Thoracic aorta (tissue), 2 donors: Measurements from ENCODE around the gene BRD9. TPM values are rescaled to one million over a fixed set of nuclear protein-coding genes. Genes with fewer than 3 reads are reported as not detected.
"Not testable (repeated sequence)": the region's sequence is repeated elsewhere in the genome, so short reads cannot be mapped to it uniquely, and the experiment has no call there.

Experiments used
- ATAC-seq: fragments of 150-250 bp; one replicate; pipeline ENCODE4 v1.8.0; 2017; ENCODE audit warnings: low read depth; ENCODE audit not compliant: insufficient number of reproducible peaks, low FRiP score
- DNase-seq: peaks from one replicate; pipeline ENCODE4 v3.0.0-alpha.2; 2020; ENCODE audit warnings: low spot score
- H3K27ac ChIP-seq, 2 donors: fragments of 200-600 bp; sonication (generic); 1 replicate in 1 of 2; 2 replicates in 1 of 2; pipeline ENCODE4 v1.5.1; 2016; ENCODE audit warnings: mild to moderate bottlenecking in 2 of 2, moderate library complexity in 2 of 2
- H3K27me3 ChIP-seq: fragments of 200-600 bp; sonication (generic); replicated peaks from 2 replicates; pipeline ENCODE4 v1.6.0; 2016; ENCODE audit warnings: mild to moderate bottlenecking; ENCODE audit not compliant: insufficient read depth
- H3K36me3 ChIP-seq: fragments of 200-600 bp; sonication (generic); one replicate; pipeline ENCODE4 v1.5.1; 2016
- H3K4me1 ChIP-seq, 2 donors: fragments of 200-600 bp; sonication (generic); 1 replicate in 1 of 2; 2 replicates in 1 of 2; pipeline versions ENCODE4 v1.5.1 to v1.6.0; 2016; ENCODE audit warnings: low read depth in 2 of 2, mild to moderate bottlenecking in 1 of 2; ENCODE audit not compliant: control insufficient read depth in 1 of 2
- H3K4me3 ChIP-seq: fragments of 200-600 bp; sonication (generic); 2 replicates; pipeline ENCODE4 v1.5.1; 2016; ENCODE audit warnings: mild to moderate bottlenecking
- H3K9me3 ChIP-seq: fragments of 200-600 bp; sonication (generic); 2 replicates; pipeline ENCODE4 v1.5.1; 2016
- CTCF ChIP-seq: fragments of 200-600 bp; sonication (generic); IDR thresholded peaks from one replicate; pipeline ENCODE4 v1.5.1; 2019; ENCODE audit warnings: antibody characterized with exemption
- total RNA-seq, 2 donors: library from RNA; depleted of rRNA; stranded (reverse); fragments of >200 nt; gene quantifications; one replicate each; pipeline versions ENCODE4 v1.1.0 to v1.2.3, GENCODE V29; 2016

The BRD9 gene
- total RNA-seq, 2 donors from 2014 or later: 30.7 to 54.5 TPM

- no peak overlapping the region for H3K27ac ChIP-seq
- H3K9me3 ChIP-seq: no peaks in the 10 kb centered on the region
- H3K4me3 ChIP-seq: no peak overlapping the region
- no peaks in the 10 kb centered on the region for H3K27me3 ChIP-seq
- no peak for TF ChIP-seq CTCF
- H3K36me3 ChIP-seq: no peaks in the 10 kb centered on the region
- no peaks in the 10 kb centered on the region for H3K4me1 ChIP-seq
- no peak for DNase-seq
- ATAC-seq: no peak
Measured at GRCh38 chr5:849651-850301, 42.8 kb downstream of the BRD9 start.

GRCh38 chr5:848671-849111, 43.9 kb downstream of the BRD9 start:
- no peaks in the 10 kb centered on the region for H3K36me3 ChIP-seq
- ATAC-seq: no peak
- H3K4me1 ChIP-seq: no peaks in the 10 kb centered on the region
- no peak for DNase-seq
- no peaks in the 10 kb centered on the region for H3K9me3 ChIP-seq
- no peak for TF ChIP-seq CTCF
- H3K4me3 ChIP-seq: no peak overlapping the region
- H3K27me3 ChIP-seq: no peaks in the 10 kb centered on the region
- H3K27ac ChIP-seq: no peak overlapping the region

- H3K27me3 ChIP-seq, H3K4me1 ChIP-seq, H3K9me3 ChIP-seq, H3K36me3 ChIP-seq, H3K27ac ChIP-seq, DNase-seq, H3K4me3 ChIP-seq, ATAC-seq: not testable (repeated sequence)
Measured at GRCh38 chr5:847736-848135, 44.9 kb downstream of the BRD9 start.

DNA sequence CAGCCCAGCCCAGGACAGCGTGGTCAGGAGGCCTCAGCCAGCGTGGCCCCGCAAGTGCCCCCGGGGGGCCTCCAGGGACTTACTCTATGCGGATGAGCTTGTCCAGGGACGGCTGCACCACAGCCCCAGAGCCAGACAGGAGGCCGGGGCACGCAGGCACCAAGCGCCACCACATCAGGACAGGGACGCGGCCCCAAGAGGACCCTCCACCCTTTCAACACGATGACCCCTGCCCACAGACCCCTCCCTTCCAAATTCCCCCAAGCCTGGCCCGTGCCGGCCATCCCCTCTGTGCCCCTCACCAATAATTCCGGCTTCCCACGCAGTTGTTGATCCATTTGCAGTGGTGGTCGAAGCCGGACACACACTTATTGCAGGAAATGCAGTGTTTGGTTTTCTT, 45.4 kb downstream of the BRD9 start:
- DNase-seq, ATAC-seq, H3K9me3 ChIP-seq, H3K4me3 ChIP-seq, H3K4me1 ChIP-seq, H3K36me3 ChIP-seq, H3K27me3 ChIP-seq, H3K27ac ChIP-seq: not testable (repeated sequence)

GRCh38 chr5:846602-847091, 46.0 kb downstream of the BRD9 start:
- H3K4me1 ChIP-seq, H3K9me3 ChIP-seq, ATAC-seq, H3K27ac ChIP-seq, DNase-seq, H3K27me3 ChIP-seq, H3K4me3 ChIP-seq, H3K36me3 ChIP-seq: not testable (repeated sequence)

DNA sequence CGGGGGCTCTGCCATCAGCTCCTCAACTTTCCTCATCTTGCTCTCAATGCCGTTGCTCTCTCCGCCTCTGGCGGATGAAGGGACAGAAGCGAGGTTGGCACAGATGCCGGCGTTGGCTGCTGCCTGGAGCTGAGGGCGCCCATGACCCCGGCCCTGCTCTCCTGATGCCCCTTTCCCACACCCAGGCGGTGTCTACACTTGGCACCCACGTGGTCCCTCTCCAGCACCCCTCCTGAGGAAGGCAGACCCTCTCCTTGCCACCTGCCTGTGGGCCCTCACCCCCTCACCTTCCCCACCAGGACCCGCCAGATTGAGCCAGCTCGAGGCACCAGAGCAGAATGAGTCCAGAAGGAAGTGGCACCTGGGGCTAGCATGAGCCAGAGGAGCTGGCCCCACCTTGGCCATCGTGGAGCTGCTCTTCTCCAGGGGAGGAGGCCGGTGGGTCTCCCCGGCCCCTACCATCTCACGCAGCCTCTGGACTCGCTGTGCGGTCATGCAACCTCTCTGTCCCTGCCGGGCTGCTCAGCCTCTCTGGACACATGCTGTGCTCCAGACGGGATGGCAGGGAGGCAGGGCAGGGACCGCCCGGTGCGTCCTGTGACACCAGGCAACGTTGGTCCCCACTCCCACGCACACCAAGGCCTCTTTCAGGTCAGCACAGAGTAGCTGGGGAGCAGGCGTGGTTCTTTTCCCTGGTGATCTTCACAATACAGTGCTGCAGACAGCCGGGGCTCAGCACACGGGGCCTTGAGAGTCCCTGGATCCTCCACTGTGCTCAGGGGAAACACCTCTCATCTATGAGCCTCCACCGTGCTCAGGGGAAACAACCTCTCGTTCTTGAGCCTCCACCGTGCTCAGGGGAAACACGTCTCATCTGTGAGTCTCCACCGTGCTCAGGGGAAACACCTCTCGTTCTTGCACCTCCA, 46.7 kb downstream of the BRD9 start:
- H3K36me3 ChIP-seq, ATAC-seq, H3K9me3 ChIP-seq, H3K4me3 ChIP-seq, DNase-seq, H3K27ac ChIP-seq, H3K4me1 ChIP-seq, H3K27me3 ChIP-seq: not testable (repeated sequence)

- H3K9me3 ChIP-seq, ATAC-seq, H3K4me3 ChIP-seq, H3K4me1 ChIP-seq, DNase-seq, H3K27ac ChIP-seq, H3K36me3 ChIP-seq, H3K27me3 ChIP-seq: not testable (repeated sequence)
Measured at GRCh38 chr5:845031-845675, 47.4 kb downstream of the BRD9 start.

DNA sequence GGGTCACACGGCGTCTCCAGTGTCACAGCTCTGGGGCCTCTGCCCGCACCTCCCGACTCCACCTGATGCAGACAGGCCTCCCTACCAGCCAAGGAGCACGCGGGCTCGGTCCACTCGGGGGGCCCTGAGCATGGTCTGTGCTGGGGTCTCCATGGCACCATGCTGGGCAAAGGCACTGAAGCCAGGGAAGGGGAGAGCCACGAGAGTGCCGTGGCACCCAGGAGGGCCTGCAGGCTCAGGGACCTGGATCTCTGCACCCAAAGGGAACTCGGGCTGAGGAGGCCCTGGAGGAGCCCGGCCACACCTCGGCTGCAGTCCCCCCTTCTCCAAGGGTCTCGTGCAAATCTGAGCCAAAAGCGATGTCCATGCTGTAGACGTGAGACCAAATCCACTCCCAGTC, 48.2 kb downstream of the BRD9 start:
- not testable (repeated sequence) for H3K27me3 ChIP-seq, H3K36me3 ChIP-seq, H3K9me3 ChIP-seq, ATAC-seq, H3K4me1 ChIP-seq, H3K27ac ChIP-seq, H3K4me3 ChIP-seq, DNase-seq

DNA sequence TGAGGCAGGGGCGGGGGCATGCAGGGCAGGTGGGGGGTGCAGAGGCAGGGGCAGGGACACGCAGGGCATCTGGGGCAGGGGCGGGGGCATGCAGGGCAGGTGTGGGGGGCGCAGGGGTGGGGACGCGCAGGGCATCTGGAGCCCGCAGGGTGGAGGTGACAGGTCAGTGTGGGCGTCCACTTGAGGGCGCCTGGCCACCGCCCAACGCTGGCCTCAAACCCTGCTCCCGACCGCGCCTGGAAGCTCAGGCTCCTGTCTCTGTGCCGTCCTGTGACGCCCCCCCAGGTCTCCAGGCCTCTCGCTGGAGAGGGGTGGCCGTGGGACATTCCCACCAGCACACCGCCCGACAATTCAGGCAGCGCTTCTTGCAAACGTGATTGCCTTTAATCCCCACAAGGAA, 48.7 kb downstream of the BRD9 start:
- not testable (repeated sequence) for H3K4me3 ChIP-seq, H3K27ac ChIP-seq, DNase-seq, H3K9me3 ChIP-seq, H3K4me1 ChIP-seq, H3K27me3 ChIP-seq, H3K36me3 ChIP-seq, ATAC-seq

- H3K36me3 ChIP-seq, ATAC-seq, H3K9me3 ChIP-seq, H3K4me3 ChIP-seq, H3K27me3 ChIP-seq, DNase-seq, H3K27ac ChIP-seq, H3K4me1 ChIP-seq: not testable (repeated sequence)
Measured at GRCh38 chr5:843371-843770, 49.2 kb downstream of the BRD9 start.
